Measurements from ENCODE around the gene ACSL1. TPM values are rescaled to one million over a fixed set of nuclear protein-coding genes. Genes with fewer than 3 reads are reported as not detected.

ACSL1 gene
- total and polyA plus RNA-seq, 9 of the 15 experiments (the other 6 are each of a cell fraction or from before 2014, with no cell fraction given), result 6.7 to 24.1 (median 15.0) TPM

- TF ChIP-seq ATF4 (CRISPR knock-in tag; IDR thresholded peaks at IDR 0.05) (no peak), ZC3H4 (CRISPR knock-in tag; IDR thresholded peaks at IDR 0.05; ENCODE audit: borderline replicate concordance) (no peak), ZNF76 (CRISPR knock-in tag; IDR thresholded peaks at IDR 0.05; ENCODE audit: borderline replicate concordance) (no peak), RB1 (IDR thresholded peaks at IDR 0.05; ENCODE audit: low read depth) (peak; percentile 43; the same call in 1 of the 2 replicates), TARDBP (IDR thresholded peaks at IDR 0.05) (no peak), HNRNPL (IDR thresholded peaks at IDR 0.05; ENCODE audit: low read depth, low read length) (no peak), HINFP (tag; conservative IDR thresholded peaks at IDR 0.05; ENCODE audit: low read depth) (no peak), ZNF407 (IDR thresholded peaks at IDR 0.05; ENCODE audit: low read depth) (no peak), HEY1 (CRISPR knock-in tag; IDR thresholded peaks at IDR 0.05; ENCODE audit: borderline replicate concordance) (no peak), NFXL1 (CRISPR knock-in tag; IDR thresholded peaks at IDR 0.05) (no peak), ZNF224 (CRISPR knock-in tag; IDR thresholded peaks at IDR 0.05) (no peak), KLF16 (IDR thresholded peaks at IDR 0.05) (no peak), MNT (conservative IDR thresholded peaks at IDR 0.05) (peak in 1 of 2 experiments; percentile 26; a peak in 1 of 4 replicates), TFAM (CRISPR knock-in tag; conservative IDR thresholded peaks at IDR 0.05) (no peak), YY1 (IDR thresholded peaks at IDR 0.05; ENCODE audit: borderline replicate concordance in 1 of 3, control insufficient read depth in 1 of 3, extremely low read depth in 1 of 3, insufficient read depth in 3 of 3, insufficient read length in 1 of 3, insufficient replicate concordance in 2 of 3, low read depth in 1 of 3, low read length in 2 of 3) (peak in 1 of 3 experiments; percentile 3)
Observed at GRCh38 chr4:184825141-184825895, 450 bp downstream of the ACSL1 start (continued).

Data from K562 (cell line).